HG03139 (cell line): Measurements from ENCODE around the gene SPDYC.
A peak's percentile ranks its signal among the peaks of the same experiment; 100 is the strongest.

Experiments used
- ATAC-seq: cut with Tn5 transposase; IDR thresholded peaks from one replicate; pipeline ENCODE4 v1.9.1; 2021; ENCODE audit not compliant: unreplicated experiment

The SPDYC gene

GRCh38 chr11:65170058-65170534, at the start of gene SPDYC:
Gene SPDYC (plus strand): TSS chr11:65170233. CDS start chr11:65171358, 1,125 bp downstream.
- ATAC-seq, result no peak

- ATAC-seq, result no peak
Measured at GRCh38 chr11:65120831-65121230, 49.2 kb upstream of the SPDYC start.

- ATAC-seq, result no peak
Measured at GRCh38 chr11:65121447-65121864, 48.6 kb upstream of the SPDYC start.

GRCh38 chr11:65121865-65122696, 48.0 kb upstream of the SPDYC start, which contains the start of the genes FAU and MRPL49:
Gene FAU (minus strand): TSS chr11:65122134. CDS start chr11:65121813, 321 bp downstream.
Gene MRPL49 (plus strand): TSS chr11:65122321. CDS start chr11:65122347, 26 bp downstream.
- ATAC-seq, result peak; percentile 60

- ATAC-seq, result no peak
Measured at GRCh38 chr11:65124480-65125196, 45.4 kb upstream of the SPDYC start.

- no peak for ATAC-seq
Measured at GRCh38 chr11:65125197-65126056, 44.6 kb upstream of the SPDYC start.

GRCh38 chr11:65126624-65127274, 43.3 kb upstream of the SPDYC start:
- no peak for ATAC-seq

GRCh38 chr11:65127473-65128181, 42.4 kb upstream of the SPDYC start:
- no peak for ATAC-seq

GRCh38 chr11:65128182-65129145, 41.6 kb upstream of the SPDYC start:
- ATAC-seq, result no peak

- no peak for ATAC-seq
Measured at GRCh38 chr11:65129649-65130441, 40.2 kb upstream of the SPDYC start.

- ATAC-seq, result no peak
Measured at GRCh38 chr11:65130631-65131416, 39.2 kb upstream of the SPDYC start.

- ATAC-seq, result no peak
Measured at GRCh38 chr11:65131417-65131776, 38.6 kb upstream of the SPDYC start.

GRCh38 chr11:65131895-65132237, 38.2 kb upstream of the SPDYC start:
- no peak for ATAC-seq

- ATAC-seq, result peak; percentile 37
Measured at GRCh38 chr11:65132238-65132987, 37.6 kb upstream of the SPDYC start.

- ATAC-seq, result no peak
Measured at GRCh38 chr11:65132988-65133700, 36.9 kb upstream of the SPDYC start.

- ATAC-seq, result no peak
Measured at GRCh38 chr11:65133724-65134123, 36.3 kb upstream of the SPDYC start.
